Activated CD8-positive, alpha-beta memory T cell treated with anti-CD3 and anti-CD28 coated beads for 1 hour (primary cell): ENCODE results near the gene PSMD14.
"Not testable (repeated sequence)": the region's sequence is repeated elsewhere in the genome, so short reads cannot be mapped to it uniquely, and the experiment has no call there.

Source experiments
- DNase-seq, 2 donors: peaks; one replicate each; pipeline ENCODE4 v3.0.0-alpha.2; 2020; ENCODE audit warnings: low read depth in 1 of 2; ENCODE audit errors: extremely low read depth in 1 of 2

The PSMD14 gene

DNA sequence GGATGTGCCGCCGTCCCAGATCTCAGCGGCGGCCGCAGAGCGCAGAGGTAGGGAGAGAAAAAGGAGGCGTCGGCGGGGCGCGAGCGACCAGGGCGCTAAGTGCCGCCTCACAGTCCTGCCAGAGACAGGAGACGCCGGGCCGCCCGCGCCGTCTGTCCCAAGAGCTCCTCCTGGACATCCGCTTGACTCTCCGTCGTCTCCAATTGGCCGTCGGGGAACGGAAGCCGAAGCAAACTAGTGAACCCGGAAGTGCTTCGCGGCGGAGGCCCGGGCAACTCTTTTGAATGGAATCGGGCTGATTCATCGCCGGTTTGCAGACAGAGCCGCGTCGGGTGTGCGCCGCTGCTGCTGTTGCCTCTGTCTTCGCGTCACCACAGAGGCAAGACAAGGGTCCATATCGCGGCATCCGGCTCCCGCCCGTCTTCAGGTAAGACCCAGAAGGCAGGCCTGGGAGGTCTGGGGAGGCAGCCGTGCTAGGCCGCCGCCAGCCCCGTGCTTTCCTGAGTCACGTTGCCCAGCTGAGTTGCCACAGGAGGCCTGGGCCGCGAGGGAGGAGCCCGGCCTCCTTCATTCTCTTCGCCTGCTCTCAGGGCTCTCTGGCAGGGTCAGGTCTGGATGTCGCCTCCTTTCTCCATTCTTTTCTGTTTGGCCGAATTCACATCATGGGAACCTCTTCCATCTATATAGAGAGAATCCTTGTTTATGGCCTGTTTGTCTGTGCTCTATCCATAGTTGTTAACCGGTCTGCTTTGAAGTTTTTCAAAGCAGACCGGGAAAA lies at the start of gene PSMD14:
Gene PSMD14 (plus strand): TSS at position 248 of the 778 bp plus-strand sequence. CDS start 10,401 bp downstream, outside the sequence.
- peak; percentile 67 to 78 for DNase-seq

DNA sequence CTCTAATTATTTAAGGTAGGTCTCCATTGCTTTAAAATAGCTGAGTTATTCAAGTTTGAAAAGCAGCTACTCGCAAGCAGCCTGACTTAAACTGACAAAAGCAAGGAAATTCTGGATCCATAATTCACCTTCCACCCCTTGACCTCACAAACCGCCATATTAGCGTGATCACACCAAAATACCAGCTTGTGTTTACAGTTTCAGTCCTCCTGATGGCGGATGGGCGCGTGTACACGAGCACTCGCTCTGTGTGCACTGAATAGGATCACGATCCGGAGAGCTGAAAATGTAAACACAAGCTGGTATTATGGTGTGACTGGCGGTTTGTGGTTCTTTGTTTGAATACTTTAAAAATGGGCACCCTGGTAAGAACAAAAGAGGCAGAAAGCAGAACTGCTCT lies 42.4 kb upstream of the PSMD14 start:
- DNase-seq, result no peak

DNA sequence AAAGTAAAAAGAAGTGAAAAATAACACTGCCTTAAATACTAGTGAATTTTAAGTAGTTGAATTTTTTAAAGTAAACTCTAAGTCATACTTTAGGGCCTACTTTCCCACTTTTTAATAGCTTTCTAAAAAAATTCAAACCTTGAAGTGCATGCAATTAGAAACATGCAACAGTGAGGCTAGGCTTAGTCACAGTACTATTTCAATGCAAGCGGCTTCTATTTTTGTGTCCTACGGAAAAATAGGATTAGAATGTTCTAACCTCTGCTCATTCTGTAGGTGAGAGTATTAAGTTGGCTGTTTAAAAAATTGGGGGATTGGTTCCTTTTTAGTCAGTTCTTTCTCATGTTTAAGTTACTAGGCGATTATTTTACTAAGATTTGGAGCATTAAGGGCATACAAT lies 39.1 kb upstream of the PSMD14 start:
- no peak for DNase-seq

DNA sequence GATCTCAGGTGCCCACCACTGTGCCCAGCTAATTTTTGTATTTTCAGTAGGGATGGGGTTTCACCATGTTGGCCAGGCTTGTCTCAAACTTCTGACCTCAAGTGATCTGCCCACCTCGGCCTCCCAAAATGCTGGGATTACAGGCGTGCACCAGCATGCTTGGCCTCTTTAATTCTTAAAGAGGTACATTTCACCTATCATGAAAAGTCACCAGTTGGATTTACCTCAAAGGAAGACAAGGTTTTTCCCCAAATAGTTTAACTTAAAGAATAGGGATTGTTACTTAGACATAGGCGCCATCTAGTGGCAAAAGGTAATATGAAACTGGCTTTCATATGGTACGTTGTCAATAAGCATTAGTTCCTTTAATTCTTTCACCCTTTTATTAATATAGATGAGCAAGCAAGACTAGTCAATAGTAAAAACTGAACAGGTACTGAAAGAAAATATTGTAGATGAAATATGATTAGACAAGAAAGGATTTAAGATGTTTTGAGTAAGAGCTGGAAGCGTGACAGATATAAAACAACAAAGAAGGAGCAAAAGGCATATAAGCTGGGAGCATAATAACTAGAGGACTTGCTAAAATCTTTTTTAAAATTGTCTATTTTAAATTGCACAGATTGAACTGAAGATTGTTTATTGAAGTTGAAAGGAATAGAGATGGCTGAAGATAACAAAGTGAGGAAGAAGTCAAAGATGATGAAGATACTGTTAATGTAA lies 35.0 kb upstream of the PSMD14 start:
- no peak for DNase-seq

DNA sequence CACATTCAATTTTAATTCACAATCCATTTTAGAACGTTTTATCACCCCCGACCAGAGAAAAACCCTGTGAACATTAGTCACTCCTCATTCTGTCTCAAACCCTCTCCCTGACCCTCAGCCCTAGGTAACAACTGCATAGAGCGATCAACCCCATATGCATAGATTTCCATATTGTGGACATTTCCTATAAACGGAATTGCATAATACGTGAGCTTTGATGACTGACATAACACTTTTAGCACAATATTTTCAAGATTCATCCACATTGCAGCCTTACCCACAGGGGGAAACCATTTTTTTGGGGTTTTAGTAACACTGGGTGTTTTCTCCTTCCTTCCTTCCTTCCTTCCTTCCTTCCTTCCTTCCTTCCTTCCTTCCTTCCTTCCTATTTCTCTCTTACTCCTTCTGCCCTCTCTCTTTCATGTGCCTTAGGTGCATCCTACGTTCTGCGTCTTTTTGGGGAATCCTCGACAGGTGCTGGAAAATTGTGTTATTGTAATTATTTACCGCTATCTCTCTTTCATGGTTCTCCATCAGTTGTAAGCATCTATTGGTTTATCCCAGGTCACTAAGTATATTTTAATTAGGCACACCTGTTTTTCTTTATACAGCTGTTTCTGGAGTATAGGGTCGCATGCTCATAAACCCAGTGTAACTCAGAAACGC lies 29.5 kb upstream of the PSMD14 start:
- not testable (repeated sequence) for DNase-seq

DNA sequence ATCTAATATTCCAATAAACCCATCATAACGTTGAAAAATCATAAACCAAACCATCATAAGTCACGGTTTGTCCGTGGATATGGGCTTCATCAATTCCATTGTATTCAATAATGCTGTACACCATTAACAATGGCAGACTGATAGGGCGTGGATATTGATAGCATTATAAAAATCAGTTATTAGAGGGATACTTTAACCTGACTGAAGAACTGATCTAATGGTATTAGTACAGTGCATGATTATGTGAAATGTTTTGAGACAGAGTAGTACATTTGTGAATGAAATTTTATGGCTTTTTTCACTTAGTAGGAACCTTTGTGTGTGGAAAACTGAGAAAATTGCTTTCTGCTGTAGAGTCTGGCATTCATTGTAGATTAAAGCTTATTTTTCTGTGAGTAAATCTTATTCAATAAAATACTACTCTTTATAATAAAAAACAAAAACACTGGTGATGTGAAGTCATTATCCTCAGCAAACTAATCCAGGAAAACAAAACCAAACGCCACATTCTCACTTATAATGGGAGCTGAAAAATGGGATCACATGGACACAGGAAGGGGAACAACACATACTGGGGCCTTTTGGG lies 28.9 kb upstream of the PSMD14 start:
- not testable (repeated sequence) for DNase-seq

DNA sequence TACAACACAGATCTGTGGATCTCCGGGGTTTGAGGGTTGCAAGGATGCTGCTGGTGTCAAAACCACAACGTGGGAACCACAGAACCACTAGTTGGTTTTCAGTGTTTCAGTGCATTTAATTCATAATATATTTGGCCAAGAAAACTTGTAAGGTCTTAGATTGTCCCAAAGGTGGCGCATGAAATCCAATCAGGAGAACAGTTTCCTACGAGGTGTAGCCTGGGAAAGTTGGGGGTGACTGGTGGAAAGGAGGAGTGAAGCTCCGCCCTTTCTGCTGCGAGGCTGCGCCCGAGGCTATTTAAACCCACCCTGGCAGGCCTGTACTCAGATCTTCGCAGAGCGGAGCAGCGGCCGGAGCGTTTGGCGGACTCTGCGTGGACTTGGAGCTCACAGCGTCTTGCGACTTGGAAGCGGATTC lies 27.3 kb upstream of the PSMD14 start:
- peak in 1 of 2 donors; percentile 27 for DNase-seq

DNA sequence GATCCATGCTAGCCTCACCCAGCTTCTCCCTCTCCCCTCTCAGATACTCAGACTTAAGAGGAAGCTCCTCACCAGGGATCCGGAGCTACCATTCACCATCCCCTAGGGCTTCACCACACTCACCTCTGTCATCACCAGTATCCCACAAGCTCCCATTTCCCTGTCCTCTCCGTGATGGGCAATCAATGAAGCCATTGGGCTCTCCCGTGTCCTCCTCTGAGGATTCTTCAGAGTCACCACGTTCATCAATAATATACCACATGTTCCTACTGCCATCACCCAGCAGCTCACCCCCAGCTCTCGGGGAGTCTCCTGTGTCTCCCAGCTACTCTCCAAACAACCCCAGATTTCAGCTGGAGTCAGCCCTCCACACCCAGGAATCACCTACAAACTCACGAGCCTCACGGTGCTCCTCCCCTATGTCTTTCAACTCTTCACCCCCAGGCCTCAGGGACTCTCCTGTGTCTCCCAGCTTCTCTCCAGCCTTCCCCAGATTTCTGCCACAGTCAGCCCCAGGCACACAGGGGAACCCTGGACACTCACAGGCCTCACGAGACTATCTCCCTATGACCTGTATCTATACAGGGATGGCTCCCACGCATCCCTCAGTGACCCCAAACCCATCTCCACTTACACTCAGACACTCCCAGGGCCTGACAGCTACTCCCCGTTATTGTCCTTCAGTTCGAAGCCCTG lies 26.5 kb upstream of the PSMD14 start:
- not testable (repeated sequence) for DNase-seq

DNA sequence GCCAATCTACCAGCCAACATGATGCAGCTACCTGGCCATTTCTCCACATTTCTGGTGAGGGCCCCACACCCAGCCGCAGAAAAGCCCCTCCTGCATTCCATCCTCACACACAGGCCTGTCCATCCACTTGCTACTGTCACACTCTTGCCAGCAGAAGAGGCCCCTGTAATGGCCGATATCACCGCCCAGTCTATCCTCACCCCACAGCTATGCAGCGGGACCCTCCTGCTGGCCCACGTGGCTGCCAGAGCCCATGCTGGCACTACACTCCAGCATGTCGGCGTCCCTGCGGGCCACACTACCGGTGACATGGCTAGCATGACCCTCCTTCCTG lies 25.9 kb upstream of the PSMD14 start:
- DNase-seq, result not testable (repeated sequence)

DNA sequence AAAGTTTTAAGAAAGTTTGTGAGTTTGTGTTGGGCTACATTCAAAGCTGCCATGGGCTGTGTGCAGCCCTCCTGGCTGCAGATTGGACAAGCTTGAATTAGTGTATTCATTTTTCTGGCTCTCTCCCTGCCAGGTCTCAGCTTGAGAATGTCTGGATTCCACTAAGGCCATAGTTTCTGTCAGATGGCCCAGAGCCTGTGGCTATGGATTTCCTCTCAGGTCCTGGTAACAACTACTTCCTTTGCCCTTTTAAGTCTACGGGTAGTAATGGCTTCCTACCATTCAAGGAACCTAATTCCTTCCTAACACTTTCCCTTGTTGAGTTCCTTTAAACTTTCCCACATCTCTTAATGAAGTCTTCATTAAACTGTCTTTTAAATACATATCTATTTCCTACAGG lies 24.3 kb upstream of the PSMD14 start:
- no peak for DNase-seq

DNA sequence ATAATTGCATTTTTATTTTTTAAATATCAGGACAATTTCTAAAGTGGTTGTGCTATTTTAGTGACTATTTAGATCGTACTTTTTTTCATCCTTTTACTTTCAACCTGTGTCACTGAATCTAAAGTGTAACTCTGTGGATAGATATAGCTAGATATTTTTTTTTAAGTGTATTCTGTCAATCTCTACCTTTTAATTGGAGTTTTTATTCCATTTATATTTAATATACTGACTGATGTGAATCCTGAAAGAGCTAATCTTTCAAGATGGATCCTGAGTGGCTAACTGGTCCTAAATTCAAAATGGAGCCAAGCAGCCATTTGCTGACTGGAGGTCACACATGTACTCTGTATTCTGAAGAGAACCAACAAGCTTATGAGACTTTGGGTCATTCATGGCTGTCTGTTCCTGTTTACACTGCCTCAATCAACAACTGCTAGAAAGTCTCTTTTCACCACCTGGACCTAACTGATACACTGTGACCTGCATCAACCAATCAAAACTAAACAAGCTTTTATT lies 4.6 kb upstream of the PSMD14 start:
- DNase-seq, result no peak

DNA sequence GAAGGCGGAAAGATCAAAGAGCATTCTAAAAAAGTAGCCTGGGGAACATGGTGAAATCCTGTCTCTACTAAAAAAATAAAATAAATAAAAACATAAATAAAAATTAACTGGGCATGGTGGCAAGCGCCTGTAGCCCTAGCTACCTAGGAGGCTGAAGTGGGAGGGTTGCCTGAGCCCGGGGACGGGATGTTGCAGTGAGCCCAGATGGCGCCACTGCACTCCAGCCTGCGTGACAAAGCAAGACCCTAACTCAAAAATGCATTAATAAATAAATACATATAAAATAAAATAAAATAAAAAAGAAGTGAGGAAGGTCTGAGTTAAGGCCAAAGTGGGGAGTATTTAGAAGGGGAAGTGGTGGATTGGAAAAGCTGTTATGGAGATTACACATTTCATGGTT lies 1.3 kb upstream of the PSMD14 start:
- no peak for DNase-seq

DNA sequence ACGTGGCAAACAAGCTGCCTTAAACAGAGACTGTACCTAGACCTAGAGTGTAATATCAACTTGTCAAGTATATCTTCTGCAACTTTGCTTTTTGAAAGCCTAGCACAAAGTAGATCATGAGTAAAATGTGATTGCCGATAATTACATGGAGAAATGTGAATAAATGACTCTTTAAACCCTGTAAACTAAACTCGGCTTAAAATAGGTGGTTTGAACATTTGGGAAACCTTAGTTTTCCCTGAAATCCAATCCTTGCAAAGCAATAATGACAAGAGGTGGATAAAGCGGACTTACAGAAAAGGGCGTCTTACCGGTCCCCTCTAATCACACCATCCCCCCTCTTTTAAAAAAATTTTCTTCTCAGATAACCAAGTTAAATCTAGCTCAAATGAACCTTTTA lies 549 bp upstream of the PSMD14 start:
- DNase-seq, result no peak

DNA sequence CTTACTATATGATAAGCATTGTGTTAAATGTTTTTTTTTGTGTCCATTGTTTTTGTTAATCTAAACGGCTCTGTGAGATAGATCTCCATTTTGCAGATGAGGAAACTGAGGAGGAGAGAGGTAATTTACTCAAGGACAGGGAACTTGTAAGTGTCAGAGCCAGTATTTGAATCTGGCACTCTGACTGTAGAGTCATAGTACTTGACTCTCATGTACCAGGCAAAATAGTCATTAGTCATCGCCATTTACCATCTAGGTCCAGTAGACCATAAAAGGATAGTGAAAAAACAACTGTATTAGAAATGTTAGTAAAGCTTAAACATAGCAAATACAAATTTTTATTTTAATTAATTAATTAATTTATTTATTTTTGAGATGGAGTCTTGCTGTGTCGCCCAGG lies 4.8 kb downstream of the PSMD14 start:
- DNase-seq, result no peak

DNA sequence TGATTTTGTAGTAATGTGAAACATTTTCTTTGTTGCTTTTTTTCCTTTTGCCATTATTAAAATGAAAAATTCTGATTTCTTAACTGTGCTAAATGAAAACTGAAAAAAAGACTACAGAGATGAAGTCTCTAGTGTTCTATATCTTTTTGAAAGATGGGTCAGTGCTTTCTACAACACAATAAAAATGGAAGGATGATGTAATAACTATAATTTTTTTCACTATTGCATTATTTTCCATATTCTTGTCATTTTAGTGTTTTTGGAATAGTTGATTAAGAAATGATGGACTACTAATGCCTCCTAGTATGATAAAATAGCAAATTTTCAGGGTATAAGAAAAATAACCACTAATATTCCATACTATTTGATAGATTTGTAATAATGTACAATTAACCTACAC lies 7.2 kb downstream of the PSMD14 start:
- DNase-seq, result no peak

DNA sequence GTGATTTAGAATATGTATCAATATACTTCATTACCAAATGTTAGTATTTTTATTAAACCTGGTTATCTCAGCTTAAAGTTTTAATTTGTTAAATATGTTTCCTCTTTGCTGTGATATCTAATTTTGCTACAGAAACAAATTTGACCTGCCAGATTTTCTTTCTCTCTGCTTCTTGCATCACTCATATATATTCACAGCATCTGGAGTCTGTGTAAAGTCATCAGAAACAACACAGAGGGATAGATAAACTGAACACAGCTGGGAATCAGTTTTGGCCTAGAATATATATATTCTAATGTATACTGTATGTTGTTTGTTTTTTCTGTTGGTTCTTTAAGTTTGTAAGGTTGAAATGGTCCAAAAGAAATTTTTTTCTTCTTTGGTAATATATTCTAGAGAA lies 8.5 kb downstream of the PSMD14 start:
- no peak for DNase-seq

DNA sequence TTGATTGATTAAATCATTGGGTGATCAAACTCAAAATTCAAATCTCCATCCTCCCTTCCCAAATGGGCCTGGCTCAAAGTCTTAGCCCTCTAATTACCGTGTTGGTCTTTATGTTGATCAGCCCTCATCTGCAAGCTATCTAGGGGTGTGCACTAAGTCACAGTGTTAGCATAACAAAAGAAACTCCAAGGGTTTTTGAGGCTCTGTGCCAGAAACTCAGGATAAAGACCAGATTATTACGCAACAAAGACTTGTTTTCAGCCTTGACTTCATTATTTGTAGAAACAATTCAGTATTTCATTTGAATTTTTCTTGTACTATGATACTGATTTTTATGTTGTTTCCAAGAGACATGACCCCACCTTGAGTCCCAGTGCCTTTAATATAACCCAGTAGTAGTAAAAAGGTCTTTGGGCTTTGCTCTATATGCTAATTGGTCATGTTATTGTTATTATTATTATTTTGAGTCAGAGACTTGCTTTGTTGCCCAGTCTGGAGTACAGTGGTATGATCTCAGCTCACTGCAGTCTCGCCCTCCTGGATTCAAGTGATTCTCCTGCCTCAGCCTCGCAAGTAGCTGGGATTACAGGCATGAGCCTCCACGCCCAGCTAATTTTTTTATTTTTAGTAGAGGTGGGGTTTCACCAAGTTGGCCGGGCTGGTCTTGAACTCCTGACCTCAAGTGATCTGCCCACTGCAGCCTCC lies 13.9 kb downstream of the PSMD14 start:
- DNase-seq, result no peak

DNA sequence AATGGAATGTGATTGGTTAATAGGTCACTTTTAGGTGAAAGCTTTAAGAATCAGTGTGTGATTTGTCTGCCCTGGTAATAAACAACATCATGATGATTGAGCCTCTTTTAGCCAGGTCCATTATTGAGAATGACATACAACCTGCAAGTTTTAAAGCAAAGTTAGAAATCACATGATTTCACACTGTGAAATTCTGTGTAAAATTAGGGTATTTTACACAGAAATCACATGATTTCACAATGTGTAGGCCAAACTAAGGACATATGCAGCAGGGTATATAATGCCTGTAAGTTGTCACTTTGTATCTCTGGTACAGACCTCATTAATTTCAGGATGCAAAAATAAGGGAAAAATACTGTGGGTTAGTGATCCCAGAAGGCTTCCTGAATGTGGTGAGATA lies 16.7 kb downstream of the PSMD14 start:
- DNase-seq, result no peak

DNA sequence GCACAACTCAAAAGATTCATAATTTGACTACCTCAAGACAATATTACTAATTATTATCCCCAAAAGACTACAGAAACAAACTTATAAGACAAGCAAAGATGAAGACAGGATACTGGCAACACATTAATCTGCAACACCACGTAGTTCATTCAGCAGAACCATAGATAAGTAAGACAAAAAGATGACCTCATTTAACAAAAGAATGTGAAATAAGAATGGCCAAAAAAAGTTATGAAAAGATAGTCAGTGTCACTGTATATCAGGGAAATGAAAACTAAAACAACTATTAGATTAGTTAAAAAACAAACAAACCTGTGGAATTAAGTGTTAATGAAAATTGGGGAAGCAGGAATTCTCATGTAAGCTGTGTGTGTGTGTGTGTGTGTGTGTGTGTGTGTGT lies 19.4 kb downstream of the PSMD14 start:
- no peak for DNase-seq

DNA sequence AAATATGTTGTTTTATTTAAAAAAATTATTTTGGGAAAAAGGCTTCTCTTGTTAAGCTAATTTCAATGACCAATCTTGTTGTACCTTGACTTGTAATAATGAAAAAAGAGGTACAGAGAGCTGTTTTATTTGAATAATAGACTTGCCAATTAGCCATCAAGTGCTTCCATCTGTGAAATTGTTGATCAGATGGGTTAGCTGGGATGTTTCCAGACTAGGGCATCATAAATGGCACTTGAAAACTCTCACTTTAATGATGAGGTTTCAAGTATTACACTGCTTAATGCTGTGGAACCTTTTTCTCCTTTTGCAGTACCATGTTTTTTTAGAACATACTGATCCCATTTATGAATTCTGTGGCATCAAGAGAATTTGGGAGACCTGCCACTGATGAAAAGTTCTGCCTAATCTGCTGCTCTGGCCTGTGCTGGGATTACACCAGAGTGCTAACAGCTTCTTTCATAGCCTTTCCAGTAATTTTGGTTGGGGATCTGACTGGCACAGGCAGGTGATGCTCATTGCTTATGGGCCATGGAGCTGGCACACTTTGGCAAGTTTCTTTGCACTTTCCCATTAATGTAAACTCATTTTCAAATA lies 24.2 kb downstream of the PSMD14 start:
- no peak for DNase-seq
